ENCODE measurements around the gene JAG2.

DNA sequence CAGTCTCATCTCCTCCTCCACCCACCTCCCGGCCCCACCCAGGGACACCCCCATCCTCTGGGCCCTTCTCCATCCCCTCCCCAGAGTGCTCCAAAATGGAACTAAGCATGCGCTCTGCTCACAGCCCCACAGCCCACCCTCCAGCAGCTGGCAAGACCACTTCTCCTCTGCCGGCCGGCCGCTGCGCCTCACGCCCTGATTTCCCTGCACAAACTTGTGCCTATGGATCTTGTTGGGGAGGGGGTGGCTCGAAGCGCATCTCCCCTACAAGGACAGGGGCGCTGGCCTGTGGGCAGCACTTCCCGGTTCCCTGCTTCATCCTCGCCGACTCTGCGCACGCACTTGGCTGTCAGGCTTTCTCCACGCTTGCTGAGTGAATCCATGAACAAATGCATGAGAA is 32.1 kb upstream of the JAG2 start:
- TF ChIP-seq, protein P1, sequence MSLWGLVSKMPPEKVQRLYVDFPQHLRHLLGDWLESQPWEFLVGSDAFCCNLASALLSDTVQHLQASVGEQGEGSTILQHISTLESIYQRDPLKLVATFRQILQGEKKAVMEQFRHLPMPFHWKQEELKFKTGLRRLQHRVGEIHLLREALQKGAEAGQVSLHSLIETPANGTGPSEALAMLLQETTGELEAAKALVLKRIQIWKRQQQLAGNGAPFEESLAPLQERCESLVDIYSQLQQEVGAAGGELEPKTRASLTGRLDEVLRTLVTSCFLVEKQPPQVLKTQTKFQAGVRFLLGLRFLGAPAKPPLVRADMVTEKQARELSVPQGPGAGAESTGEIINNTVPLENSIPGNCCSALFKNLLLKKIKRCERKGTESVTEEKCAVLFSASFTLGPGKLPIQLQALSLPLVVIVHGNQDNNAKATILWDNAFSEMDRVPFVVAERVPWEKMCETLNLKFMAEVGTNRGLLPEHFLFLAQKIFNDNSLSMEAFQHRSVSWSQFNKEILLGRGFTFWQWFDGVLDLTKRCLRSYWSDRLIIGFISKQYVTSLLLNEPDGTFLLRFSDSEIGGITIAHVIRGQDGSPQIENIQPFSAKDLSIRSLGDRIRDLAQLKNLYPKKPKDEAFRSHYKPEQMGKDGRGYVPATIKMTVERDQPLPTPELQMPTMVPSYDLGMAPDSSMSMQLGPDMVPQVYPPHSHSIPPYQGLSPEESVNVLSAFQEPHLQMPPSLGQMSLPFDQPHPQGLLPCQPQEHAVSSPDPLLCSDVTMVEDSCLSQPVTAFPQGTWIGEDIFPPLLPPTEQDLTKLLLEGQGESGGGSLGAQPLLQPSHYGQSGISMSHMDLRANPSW (CRISPR knock-in tag; conservative IDR thresholded peaks at IDR 0.05; ENCODE audit: low read depth) = no peak
- TF ChIP-seq, protein P2, sequence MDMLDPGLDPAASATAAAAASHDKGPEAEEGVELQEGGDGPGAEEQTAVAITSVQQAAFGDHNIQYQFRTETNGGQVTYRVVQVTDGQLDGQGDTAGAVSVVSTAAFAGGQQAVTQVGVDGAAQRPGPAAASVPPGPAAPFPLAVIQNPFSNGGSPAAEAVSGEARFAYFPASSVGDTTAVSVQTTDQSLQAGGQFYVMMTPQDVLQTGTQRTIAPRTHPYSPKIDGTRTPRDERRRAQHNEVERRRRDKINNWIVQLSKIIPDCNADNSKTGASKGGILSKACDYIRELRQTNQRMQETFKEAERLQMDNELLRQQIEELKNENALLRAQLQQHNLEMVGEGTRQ (CRISPR knock-in tag; IDR thresholded peaks at IDR 0.05) = no peak
- TF ChIP-seq ZNF138 (CRISPR knock-in tag; conservative IDR thresholded peaks at IDR 0.05) (no peak), CREB1 (CRISPR knock-in tag; IDR thresholded peaks at IDR 0.05) (no peak), NFE2L1 (CRISPR knock-in tag; IDR thresholded peaks at IDR 0.05) (no peak), SMAD3 (CRISPR knock-in tag; IDR thresholded peaks at IDR 0.05; ENCODE audit: borderline replicate concordance) (no peak), IRF2 (CRISPR knock-in tag; IDR thresholded peaks at IDR 0.05; ENCODE audit: borderline replicate concordance, low read depth) (no peak), KAT7 (CRISPR knock-in tag; IDR thresholded peaks at IDR 0.05; ENCODE audit: borderline replicate concordance) (no peak), ESRRA (CRISPR knock-in tag; IDR thresholded peaks at IDR 0.05; ENCODE audit: borderline replicate concordance) (no peak)
- TF ChIP-seq, protein P3, sequence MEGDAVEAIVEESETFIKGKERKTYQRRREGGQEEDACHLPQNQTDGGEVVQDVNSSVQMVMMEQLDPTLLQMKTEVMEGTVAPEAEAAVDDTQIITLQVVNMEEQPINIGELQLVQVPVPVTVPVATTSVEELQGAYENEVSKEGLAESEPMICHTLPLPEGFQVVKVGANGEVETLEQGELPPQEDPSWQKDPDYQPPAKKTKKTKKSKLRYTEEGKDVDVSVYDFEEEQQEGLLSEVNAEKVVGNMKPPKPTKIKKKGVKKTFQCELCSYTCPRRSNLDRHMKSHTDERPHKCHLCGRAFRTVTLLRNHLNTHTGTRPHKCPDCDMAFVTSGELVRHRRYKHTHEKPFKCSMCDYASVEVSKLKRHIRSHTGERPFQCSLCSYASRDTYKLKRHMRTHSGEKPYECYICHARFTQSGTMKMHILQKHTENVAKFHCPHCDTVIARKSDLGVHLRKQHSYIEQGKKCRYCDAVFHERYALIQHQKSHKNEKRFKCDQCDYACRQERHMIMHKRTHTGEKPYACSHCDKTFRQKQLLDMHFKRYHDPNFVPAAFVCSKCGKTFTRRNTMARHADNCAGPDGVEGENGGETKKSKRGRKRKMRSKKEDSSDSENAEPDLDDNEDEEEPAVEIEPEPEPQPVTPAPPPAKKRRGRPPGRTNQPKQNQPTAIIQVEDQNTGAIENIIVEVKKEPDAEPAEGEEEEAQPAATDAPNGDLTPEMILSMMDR (IDR thresholded peaks at IDR 0.05) = no peak
- TF ChIP-seq, protein P4, sequence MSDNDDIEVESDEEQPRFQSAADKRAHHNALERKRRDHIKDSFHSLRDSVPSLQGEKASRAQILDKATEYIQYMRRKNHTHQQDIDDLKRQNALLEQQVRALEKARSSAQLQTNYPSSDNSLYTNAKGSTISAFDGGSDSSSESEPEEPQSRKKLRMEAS (CRISPR knock-in tag; IDR thresholded peaks at IDR 0.05) = no peak
- TF ChIP-seq, protein P5, sequence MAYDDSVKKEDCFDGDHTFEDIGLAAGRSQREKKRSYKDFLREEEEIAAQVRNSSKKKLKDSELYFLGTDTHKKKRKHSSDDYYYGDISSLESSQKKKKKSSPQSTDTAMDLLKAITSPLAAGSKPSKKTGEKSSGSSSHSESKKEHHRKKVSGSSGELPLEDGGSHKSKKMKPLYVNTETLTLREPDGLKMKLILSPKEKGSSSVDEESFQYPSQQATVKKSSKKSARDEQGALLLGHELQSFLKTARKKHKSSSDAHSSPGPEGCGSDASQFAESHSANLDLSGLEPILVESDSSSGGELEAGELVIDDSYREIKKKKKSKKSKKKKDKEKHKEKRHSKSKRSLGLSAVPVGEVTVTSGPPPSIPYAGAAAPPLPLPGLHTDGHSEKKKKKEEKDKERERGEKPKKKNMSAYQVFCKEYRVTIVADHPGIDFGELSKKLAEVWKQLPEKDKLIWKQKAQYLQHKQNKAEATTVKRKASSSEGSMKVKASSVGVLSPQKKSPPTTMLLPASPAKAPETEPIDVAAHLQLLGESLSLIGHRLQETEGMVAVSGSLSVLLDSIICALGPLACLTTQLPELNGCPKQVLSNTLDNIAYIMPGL (CRISPR knock-in tag; IDR thresholded peaks at IDR 0.05) = no peak

All from WTC11 (cell line).